Cerebellar nuclear complex (tissue), 1 donor: Measurements from ENCODE around the gene CNPY4.

Experiments used
- DNase-seq, 2 experiments: peaks; one replicate each; lab custom pipeline; 2025; lab: John Stamatoyannopoulos, UW

The CNPY4 gene

DNA sequence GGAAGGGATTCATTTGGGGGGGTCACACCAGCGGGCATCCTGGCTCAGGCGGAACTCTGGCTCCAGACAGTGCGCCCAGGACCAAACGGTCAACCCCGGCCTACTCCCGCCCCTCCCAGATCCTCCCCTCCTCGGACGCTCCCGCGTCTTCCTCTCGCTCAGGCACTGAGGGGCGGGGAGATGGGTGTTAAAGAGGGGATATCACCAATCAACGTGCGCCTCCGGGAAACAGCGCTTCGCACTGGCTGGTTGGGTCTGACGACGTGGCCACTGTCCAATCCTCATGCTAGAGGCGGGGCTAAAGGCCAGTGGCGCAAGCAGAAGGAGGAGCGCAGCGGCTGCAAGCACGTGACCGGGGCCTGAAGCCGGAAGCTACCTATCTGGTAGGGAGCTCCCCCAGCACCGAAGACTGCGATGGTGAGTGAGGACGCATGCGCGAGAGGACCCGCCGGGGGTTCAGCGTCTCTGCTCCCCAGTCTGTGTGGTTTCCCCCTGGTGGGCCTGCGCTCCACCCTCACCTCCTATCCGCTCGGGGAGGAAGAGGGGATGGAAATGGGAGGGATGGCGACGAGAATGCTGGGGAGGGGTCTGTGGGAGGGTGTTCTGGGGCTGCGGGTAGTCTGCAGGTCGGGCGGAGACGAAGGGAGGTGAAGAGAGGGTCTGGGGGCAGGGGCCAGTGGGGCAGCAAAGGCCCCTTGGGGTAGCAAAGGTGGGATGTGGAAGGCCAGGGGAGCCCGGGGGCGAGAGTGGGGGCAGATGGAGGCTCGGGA, 29.3 kb downstream of the CNPY4 start, which contains the start of gene LAMTOR4:
LAMTOR4 (plus strand) TSS at position 360 of the 770 bp plus-strand sequence; CDS start at position 415, 55 bp downstream.
- peak; percentile 91 to 99 for DNase-seq

DNA sequence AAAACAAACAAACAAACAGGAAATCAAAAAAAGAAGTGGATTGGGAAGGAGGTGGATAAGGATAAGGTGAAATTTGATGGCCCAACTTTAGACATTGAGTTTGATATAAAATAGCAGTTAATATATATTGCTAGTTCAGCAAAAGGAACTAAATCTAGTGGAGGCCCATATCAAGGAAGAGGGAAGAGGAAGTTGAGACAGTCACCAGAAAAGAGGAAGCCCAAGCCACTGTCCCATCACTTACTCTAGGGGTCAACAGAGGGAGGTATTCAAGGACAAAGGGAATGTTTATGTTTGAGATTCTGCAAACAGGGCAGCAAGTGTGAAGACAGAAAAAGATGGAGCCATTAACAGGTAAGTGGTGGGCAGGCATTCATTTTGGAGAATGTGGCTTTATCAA, 33.0 kb downstream of the CNPY4 start:
- no peak for DNase-seq

DNA sequence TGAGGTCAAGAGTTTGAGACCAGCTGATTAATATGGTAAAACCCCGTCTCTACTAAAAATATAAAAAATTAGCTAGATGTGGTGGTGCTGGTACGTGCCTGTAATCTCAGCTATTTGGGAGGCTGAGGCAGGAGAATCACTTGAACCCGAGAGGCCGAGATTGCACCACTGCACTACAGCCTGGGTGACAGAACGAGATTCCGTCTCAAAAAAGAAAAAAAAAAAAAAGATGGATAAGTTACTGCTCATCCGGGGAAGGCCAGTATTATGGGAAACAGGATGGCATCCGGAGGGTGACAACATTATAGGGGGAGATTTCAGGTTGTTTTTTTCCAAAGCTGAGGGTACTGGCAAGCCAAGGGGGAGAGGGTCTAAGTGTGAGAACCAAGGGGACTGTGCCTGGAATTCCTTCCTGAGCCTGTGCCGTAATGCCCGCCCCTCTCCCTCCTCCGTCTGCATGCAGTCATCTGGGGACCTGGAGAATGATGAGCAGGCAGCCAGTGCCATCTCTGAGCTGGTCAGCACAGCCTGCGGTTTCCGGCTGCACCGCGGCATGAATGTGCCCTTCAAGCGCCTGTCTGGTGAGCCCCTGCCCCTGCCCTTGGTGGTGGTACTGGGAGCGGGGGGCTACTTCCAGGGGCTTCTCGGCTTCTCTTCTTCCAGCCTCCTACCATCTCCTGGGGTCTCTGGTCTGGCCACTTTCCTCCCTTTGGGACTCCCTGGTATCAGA, 33.7 kb downstream of the CNPY4 start:
- DNase-seq: no peak

DNA sequence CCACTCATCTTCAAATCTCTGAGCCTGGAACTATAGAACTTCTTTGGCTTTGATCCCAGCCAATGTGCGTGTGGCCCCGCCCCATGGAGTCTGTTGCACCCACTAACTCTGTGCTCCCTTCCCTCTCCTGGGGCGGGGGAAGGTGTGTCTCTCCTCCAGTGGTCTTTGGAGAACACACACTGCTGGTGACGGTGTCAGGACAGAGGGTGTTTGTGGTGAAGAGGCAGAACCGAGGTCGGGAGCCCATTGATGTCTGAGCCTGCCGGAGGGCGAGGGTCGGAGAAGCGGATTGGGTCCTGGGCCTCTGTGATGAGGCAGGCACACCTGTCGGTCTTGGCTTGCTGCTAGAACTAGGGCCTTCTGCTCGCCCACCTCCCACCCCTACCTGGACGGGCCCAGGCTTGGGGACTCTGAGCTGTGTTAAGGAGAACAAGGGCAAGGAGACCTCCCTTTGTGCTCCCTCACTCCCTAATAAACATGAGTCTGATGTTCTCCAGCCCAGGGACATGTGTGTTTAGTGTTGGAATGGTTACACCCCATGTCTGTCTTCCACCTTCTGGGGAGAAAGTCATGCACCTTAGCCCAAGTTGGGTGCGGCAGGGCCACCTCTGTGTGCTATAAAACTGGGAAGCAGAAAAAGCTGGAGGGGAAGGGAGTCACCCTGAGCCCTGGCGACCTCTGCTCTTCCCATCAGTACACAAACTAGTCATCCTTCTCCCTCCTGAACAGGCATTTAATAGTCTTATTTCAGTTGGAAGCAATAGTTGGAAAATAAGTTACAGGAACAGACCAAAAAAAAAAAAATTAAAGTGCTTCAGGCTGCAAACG, 34.5 kb downstream of the CNPY4 start:
- DNase-seq: no peak

DNA sequence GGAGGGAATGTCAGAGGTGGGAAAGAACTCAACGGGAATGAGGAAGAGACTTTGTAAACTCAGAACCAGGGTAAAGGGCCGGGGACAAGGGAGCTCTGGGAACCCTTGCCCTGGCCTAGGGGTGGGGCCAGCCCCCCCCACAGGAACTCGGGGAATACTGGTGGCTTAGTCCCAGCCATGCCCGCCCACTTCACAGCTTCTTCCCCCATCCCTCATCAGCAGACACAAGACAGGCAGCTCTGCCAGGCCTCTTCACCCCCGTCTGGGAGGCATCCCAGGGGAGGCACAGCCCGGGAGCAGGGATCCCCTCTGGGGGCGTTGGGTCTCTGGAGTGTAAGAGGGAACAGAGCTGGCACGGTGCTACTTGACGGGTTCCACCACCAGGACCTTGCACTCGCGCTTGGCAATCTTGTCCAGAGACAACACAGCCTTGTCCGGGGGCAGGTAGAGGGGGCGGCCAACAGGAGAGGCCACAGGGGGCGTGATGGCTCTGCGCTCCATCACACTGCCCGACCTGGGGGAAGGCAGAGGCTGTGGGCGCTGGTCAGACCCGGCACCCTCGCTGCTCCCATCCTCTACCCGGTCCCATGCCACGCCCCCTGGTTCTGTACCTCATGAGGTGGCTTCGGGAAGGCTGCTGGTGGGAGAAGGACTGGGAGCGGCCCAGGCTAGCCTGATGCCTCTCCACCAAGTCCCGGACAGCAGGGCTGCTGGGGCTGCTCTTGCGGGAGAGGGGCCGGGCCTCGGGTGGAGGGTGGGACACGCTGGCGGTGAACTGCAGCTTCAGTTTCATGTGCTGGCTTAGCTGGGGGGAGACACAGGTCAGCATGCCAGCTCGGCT, 35.4 kb downstream of the CNPY4 start:
- no peak for DNase-seq

DNA sequence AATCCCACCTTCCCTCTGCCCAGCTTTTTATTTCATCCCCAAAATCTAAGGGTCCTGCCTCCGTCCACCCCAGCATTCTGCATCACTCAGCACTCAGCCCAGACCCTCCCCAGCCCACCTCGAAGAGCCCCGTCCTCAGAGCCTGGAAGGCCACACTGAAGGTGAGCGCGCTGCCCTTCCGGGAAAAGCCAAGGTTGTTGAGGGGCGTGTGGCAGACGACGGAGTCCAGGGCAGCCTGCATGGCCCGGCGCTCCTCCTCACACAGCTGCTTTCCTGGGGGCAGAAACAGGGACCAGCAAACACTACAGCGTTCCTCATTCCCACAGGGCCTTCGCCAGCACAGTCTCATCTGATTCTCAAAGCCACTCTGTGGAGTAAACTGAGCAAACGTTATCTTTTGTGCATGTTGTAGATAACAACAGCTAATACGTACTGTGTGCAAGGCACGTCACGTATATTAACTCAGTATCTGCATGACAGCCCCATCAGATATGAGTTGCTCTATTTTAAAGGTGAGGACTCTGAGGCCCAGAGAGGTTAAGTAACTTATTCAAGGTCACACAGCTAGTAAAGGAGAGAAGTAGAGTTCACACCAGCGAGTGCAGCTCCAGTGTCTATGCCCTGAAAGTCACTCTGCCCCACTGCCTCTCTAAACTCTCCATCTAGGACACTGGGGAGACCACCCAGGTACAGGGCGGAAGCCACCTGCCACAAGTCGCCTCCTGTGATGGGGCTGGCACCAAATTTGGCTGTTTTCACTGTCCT, 36.3 kb downstream of the CNPY4 start:
- DNase-seq: no peak

DNA sequence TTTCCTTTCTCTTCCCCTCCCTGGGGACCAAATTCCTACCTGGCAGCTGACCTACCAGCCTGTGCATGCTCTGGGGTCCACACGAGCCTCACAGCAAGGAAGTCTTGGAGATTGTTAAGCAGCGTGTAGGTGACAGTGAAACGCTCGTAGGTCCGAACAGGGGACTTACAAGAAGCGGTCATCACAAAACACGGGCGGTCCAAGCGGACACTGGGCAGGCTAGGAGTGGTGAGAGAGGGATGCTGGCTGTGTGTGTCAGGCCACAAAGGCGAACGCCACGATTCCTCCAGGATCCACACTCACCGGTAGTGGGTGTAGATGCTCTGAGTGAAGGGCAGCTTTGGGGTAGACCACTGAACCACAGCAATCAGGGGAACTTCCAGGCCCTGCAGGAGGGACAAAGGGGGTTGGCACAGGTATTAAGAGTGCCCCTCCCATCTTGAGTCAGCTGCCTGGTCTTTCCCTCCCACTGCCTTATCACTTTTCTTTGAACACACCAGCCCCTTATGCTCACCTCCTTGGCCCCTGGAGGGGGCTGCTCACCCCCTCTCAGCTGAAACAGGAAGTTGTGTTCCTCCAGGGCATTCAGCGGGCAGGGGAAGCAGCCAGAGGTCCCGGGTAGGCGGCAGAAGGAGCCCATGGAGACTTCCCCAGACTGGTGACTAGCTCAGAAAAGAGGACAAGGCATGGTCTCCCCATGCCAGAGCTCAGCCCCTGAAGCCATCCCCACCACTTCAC, 37.1 kb downstream of the CNPY4 start:
- DNase-seq: no peak

DNA sequence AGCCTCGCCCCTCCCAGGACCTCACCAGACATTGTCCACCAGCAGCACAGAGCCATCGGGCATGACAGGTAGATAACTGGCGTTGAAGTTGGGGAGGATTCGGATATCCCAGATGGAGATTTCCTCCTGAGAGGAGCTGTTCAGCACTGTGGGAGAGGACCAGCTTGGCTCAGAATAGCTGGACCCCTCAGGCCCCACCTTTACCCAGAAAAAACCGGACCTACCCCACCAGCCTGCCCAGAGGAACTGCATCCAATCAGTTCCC, 37.6 kb downstream of the CNPY4 start:
- no peak for DNase-seq

DNA sequence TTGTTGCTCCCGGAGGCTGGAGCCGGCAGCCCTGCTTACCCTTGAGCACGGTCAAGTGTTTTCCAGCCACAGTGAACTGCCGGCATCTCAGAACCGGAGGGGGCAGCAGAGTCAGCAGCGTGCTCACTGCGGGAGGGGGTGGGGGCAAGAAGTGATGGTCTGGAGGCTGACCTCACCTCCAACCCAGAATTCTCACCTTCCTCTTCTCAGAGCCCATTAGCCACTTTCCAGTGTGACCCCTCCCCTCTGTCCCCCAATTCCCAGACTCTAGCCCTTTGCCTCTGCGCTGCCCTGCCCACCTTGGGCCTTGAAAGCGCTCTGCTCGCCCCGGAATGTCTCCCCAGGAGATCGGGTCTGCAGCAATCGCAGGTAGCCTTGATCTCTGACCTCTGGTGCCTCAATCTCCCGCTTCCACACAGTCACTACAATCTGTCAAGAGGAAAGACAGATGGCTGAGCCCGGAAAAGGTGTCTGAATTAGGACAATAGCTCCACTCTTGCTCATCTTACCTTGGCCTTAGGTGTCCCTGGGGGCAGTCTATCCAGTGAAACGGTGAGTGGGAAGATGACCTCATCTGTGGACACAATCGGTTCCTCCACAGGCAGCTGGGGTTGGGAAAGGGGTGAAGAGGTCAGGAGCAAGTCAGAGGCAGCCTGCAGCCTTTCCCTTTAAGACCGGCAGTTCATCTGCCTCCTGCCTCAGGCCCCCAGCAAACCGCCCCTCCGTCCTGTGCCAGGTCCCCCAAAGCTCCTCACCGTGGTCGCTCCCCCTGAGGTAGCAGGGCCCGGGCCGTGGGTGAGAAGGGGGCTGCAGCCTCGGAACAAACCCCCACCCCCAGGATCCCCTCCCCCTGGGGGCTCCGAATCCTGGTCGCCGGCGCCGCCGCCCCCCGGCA, 38.1 kb downstream of the CNPY4 start:
- no peak for DNase-seq

DNA sequence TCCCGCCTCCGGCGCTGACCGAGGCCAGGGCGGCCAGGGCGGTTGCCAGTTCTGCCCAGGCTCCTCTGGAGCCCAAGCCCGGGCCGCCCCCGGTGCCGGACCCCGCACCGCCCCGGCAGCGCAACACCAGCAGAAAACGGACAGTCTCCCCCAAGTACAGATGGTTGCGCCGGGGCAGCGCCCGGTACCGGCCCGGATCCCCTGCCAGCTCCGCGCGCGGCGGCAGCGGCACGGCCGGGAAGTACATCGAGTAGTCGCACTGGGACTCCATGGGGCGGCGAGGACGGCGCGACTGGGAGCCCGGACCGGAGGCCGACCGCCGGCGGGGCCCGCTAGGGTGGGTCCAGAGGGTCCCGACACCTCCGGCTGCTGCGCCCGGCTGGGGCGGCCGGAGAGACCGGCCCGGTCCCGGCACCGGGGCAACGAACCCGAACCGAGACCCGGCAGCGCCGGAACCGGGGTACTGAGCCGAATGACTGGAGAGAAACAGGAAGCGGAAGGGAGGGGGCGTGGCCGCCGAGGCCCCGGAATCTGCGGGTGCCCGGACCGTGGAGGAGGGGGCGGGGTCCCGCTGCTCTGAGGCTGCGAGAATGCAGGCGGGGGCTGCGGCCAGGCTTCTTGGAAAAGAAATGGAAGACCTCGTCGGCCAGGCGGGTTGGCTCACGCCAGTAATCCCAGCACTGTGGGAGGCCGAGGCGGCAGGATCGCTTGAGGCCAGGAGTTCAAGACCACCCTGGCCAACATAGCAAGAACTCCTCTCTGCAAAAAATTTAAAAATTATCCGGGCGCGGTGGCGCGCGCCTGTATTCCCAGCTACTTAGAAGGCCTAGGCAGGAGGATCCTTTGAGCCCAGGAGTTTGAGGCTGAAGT, 39.0 kb downstream of the CNPY4 start, which contains the start of gene TRAPPC14:
TRAPPC14 (minus strand) TSS at position 495 of the 870 bp plus-strand sequence; CDS start at position 271, 224 bp downstream.
- DNase-seq: peak in 1 of 2 experiments; percentile 63

DNA sequence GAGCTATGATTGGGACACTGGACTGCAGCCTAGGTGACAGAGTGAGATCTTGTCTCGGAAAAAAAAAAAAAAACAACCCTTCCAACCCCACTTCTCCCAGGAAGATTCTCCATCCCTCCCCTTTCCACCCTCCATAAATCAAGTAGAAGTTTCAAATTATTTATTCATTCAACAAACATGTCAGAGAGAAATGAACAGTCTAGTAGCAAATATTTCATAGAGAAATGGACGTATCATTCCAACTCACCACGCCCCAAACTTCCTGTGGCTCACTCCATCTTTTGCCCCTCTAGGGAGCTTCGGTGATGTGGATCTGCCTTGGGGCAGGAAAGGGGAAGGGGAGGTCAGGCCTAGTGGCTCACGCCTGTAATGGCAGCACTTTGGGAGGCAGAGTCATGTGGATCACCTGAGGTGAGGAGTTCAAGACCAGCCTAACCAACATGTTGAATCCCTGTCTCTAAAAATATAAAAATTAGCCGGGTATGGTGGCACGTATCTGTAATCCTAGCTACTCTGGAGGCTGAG, 39.7 kb downstream of the CNPY4 start:
- DNase-seq: no peak

DNA sequence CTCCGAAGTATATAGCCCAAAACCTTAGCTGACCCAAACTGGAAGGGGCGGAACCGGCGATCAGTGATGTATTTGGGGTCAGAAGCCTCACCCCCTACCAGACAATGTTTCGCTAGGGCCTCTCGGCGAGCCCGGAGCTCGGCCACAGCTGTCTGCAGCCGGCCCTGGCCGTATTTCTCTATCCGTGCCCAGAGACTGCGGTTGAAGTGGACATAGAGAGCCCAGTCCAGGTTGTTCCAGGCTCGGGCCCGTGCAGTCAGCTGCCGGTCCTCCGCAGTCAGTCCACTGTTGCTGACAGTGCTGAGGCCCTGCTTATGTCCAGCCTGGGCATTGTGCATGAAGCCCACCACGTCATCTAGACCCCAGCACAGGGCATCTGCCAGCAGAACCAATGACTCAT, 40.6 kb downstream of the CNPY4 start:
- no peak for DNase-seq

DNA sequence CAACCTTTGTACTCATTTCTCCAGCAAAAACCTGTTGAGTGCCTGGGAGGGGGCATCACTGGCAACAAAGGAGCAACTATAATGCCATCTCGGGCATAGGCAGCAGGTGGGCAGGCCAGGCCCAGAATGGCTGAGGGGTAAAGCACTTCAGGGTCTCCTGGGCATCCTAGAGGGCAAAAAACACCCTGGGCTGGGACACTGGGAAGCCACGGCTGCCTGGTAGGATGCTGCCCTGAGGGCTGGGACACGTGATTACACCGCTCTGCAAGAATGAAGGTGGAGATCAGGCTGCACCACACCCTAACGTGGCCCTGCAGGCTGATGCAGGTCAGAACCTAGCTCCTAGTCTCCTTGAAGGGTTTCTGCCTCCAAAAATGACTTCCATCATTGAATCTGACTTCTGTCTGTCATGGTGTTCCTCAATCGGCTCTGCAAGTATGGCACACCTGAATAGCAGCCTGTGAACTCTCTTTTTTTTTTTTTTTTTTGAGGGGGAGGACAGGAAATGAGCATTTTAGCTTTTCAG, 43.6 kb downstream of the CNPY4 start:
- no peak for DNase-seq

DNA sequence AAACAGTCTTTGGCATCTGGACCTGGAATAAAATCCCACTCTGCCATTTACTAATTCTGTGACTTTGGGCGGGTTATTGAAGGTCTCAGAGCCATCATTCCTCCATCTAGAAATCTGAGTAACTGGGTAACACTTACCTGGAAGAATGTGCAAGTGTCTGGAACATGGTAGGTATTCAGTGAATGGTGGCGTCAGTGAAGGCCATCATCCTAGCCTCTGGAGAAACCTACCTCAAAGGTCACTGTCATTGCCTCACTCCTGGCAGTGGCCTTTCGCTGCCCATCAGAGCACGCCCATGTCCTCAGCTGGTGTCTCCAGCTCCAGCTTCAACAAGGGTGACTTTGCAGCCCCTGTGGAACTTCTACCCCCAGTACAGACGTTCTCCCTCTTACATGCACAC, 44.4 kb downstream of the CNPY4 start:
- no peak for DNase-seq

DNA sequence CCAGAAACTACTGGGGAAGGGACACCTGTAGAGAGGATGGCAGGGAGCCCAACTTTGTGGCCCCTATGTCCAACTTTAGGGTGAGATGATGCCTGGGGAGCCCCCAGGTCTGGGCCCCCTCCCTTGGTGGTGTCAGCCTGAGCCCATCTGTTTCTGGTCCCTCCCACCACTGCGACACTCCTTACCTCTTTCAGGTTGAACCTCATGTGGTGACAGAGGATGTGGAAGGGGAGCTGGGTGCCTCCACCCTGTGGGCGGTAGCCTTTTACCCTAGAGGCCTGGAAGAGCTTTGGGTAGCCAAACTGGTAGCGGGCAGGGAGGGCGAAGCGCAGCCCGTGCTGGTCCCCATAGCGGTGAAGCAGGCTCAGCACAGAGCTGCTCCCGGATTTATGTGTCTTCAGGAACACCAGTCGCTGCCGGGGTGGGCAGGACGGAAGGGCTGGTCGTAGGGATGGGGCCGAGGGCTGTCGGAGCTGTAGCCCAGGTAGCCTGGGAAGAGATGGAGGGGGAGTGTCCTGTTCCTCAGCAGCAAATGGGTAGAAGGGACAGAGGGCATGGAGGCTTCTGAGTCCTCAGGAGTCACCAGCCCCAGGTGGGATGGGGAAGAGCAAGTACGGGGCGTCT, 47.0 kb downstream of the CNPY4 start:
- DNase-seq: no peak

DNA sequence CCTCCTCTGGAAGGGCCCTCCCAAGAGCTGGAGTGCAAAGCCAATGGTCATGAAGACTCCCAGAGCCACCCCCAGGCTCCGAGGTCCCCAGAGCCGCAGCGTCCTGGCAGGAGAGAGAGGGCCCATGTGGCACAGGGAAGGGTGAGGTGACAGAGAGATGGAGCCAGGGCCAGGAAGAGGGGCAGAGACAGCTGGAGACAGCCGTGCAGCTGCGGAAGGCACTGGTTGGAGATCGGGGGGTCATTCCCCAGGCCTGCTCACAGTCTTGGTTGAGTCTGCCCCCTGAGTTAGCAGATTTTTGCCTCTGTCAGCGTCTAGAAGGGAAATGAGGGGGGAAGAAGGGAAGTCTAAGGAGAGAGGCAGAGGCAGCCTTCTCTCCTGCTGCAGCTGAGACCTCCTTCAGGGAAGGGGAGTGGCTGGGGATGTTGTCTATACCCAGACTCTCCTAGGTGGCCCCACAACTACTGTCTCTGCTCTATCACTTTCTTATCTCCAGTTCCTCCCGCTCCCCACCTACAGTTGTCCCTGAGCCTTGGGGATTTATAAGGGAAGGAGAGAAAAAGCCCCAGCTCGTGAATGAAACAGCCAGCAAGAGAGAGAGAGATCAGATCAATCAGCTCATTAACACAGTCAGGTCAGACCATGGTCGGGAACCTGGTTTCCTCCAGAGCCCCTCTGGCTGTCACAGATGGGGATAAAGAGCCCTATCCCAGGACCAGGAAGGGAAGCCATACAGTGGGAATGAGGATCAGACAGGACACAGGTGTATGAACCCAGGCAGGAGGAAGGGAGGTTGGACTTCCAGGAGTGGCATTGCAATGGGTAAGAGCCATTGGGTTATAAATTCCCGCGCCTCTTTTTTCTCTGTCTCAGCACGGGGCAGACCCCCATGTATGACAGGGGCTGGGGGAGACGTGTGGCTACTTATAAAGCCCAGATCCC, 47.8 kb downstream of the CNPY4 start:
- no peak for DNase-seq
